GM23248 (cell line): ENCODE measurements around the gene ZBTB8A.

Experiments used
- EZH2 ChIP-seq: fragments of 200-600 bp; sonication (generic); IDR thresholded peaks from 2 replicates; pipeline ENCODE4 v1.6.1; 2018; ENCODE audit warnings: antibody characterized with exemption, mild to moderate bottlenecking; ENCODE audit not compliant: insufficient read depth, poor library complexity, severe bottlenecking
- EZH2phosphoT487 ChIP-seq: fragments of 200-600 bp; sonication (generic); IDR thresholded peaks from 2 replicates; pipeline ENCODE4 v1.6.1; 2018; ENCODE audit warnings: antibody characterized with exemption, moderate library complexity, mild to moderate bottlenecking, low read depth; ENCODE audit not compliant: insufficient read depth

- TF ChIP-seq EZH2 (no peak), EZH2phosphoT487 (no peak)
Observed at GRCh38 chr1:32541064-32541566, 1.9 kb downstream of the ZBTB8A start.
